GM23338 (cell line): ENCODE data around the gene CUEDC1. TPM values are rescaled to one million over a fixed set of nuclear protein-coding genes. Genes with fewer than 3 reads are reported as not detected.

Source experiments
- ATAC-seq: fragments of 200-7000 bp; cut with Tn5 transposase; 3 replicates; pipeline ENCODE4 v1.9.1; 2020
- DNase-seq: peaks from one replicate; pipeline ENCODE4 v3.0.0-alpha.2; 2015; ENCODE audit warnings: low spot score
- H2AFZ ChIP-seq: fragments of 200-600 bp; sonication (generic); 2 replicates; pipeline ENCODE4 v1.8.0; 2016; ENCODE audit warnings: antibody characterized with exemption, mild to moderate bottlenecking, moderate library complexity
- H3F3A ChIP-seq: fragments of 200-600 bp; sonication (generic); replicated peaks from 2 replicates; pipeline ENCODE4 v1.8.0; 2017; ENCODE audit warnings: antibody characterized with exemption, mixed run types, low read depth
- H3K27ac ChIP-seq: fragments of 200-600 bp; sonication (generic); 2 replicates; pipeline ENCODE4 v1.6.1; 2016; ENCODE audit warnings: low read depth
- H3K27me3 ChIP-seq: fragments of 200-600 bp; sonication (generic); 2 replicates; pipeline ENCODE4 v1.8.0; 2016; ENCODE audit warnings: mild to moderate bottlenecking, mixed run types, moderate library complexity; ENCODE audit not compliant: insufficient read depth
- H3K36me3 ChIP-seq: fragments of 200-600 bp; sonication (generic); 2 replicates; pipeline ENCODE4 v1.8.0; 2016; ENCODE audit warnings: mild to moderate bottlenecking; ENCODE audit not compliant: insufficient read depth
- H3K4me1 ChIP-seq: fragments of 200-600 bp; sonication (generic); 2 replicates; pipeline ENCODE4 v1.8.0; 2016; ENCODE audit warnings: mild to moderate bottlenecking, moderate library complexity; ENCODE audit not compliant: insufficient read depth
- H3K4me2 ChIP-seq: fragments of 200-600 bp; sonication (generic); 2 replicates; pipeline ENCODE4 v1.7.1; 2017; ENCODE audit warnings: mixed run types
- H3K4me3 ChIP-seq: fragments of 200-600 bp; sonication (generic); 2 replicates; pipeline ENCODE4 v1.6.1; 2016; ENCODE audit warnings: mixed run types
- H3K79me2 ChIP-seq: fragments of 200-600 bp; sonication (generic); replicated peaks from 2 replicates; pipeline ENCODE4 v1.8.0; 2017; ENCODE audit warnings: mild to moderate bottlenecking; ENCODE audit not compliant: insufficient read depth
- H3K9me2 ChIP-seq: fragments of 200-600 bp; sonication (generic); 2 replicates; pipeline ENCODE4 v1.8.0; 2017; ENCODE audit not compliant: insufficient read depth
- H4K20me1 ChIP-seq: fragments of 200-600 bp; sonication (generic); replicated peaks from 2 replicates; pipeline ENCODE4 v1.8.0; 2017; ENCODE audit warnings: mild to moderate bottlenecking; ENCODE audit not compliant: insufficient read depth
- H3K27ac Mint-ChIP-seq: 2 replicates; pipeline ENCODE4 v1.8.0; 2020; ENCODE audit warnings: inconsistent platforms, mild to moderate bottlenecking, moderate library complexity, mixed read lengths
- H3K27me3 Mint-ChIP-seq: 3 replicates; pipeline ENCODE4 v1.8.0; 2022; ENCODE audit warnings: low read depth, mild to moderate bottlenecking, moderate library complexity, mixed read lengths, inconsistent platforms; ENCODE audit not compliant: insufficient read depth, poor library complexity
- H3K36me3 Mint-ChIP-seq: 3 replicates; pipeline ENCODE4 v1.8.0; 2021; ENCODE audit warnings: low read depth, mild to moderate bottlenecking, inconsistent platforms, moderate library complexity, mixed read lengths
- H3K4me1 Mint-ChIP-seq: 3 replicates; pipeline ENCODE4 v1.8.0; 2020; ENCODE audit warnings: mild to moderate bottlenecking, inconsistent platforms, mixed read lengths
- H3K4me3 Mint-ChIP-seq: 3 replicates; pipeline ENCODE4 v1.8.0; 2021; ENCODE audit warnings: moderate library complexity, mild to moderate bottlenecking, inconsistent platforms, mixed read lengths
- H3K9me3 Mint-ChIP-seq: 3 replicates; pipeline ENCODE4 v1.8.0; 2020; ENCODE audit warnings: moderate library complexity, mild to moderate bottlenecking, inconsistent platforms, mixed read lengths
- CREB1 ChIP-seq: fragments of 250-450 bp; sonication (Bioruptor Pico); IDR thresholded peaks from 2 replicates; pipeline ENCODE4 v1.5.0; 2020; ENCODE audit warnings: low read depth, mild to moderate bottlenecking, moderate library complexity
- CTCF ChIP-seq, 2 experiments: fragments of 200-600 bp in 1 of 2; sonication (generic) in 1 of 2; conservative IDR thresholded peaks; 2 replicates each; pipeline versions ENCODE4 v1.5.1 to v1.6.1; 2016 to 2017; ENCODE audit warnings: antibody characterized with exemption in 2 of 2, low read depth in 2 of 2, mild to moderate bottlenecking in 2 of 2, moderate library complexity in 1 of 2
- EZH2 ChIP-seq: fragments of 200-600 bp; sonication (generic); IDR thresholded peaks from one replicate; pipeline ENCODE4 v1.8.0; 2017; ENCODE audit warnings: antibody characterized with exemption, mild to moderate bottlenecking, low read depth; ENCODE audit not compliant: unreplicated experiment
- EZH2phosphoT487 ChIP-seq: fragments of 200-600 bp; sonication (generic); IDR thresholded peaks from one replicate; pipeline ENCODE4 v1.8.1; 2018; ENCODE audit warnings: antibody characterized with exemption; ENCODE audit not compliant: unreplicated experiment
- JUNB ChIP-seq: IDR thresholded peaks from one replicate; pipeline ENCODE4 v1.6.1; 2016; ENCODE audit warnings: antibody characterized with exemption; ENCODE audit not compliant: unreplicated experiment
- NANOG ChIP-seq: IDR thresholded peaks from 2 replicates; pipeline ENCODE4 v1.6.1; 2016; ENCODE audit warnings: antibody characterized with exemption, borderline replicate concordance
- STAT1 ChIP-seq: IDR thresholded peaks from one replicate; pipeline ENCODE4 v1.6.1; 2016; ENCODE audit warnings: antibody characterized with exemption; ENCODE audit not compliant: unreplicated experiment
- ZNF114 ChIP-seq: fragments of 250-450 bp; sonication (Bioruptor Pico); IDR thresholded peaks from 2 replicates; pipeline ENCODE4 v1.5.0; 2020; ENCODE audit warnings: mild to moderate bottlenecking, moderate library complexity
- ZNF462 ChIP-seq: fragments of 250-450 bp; sonication (Bioruptor Pico); IDR thresholded peaks from 2 replicates; pipeline ENCODE4 v1.5.0; 2020; ENCODE audit warnings: mild to moderate bottlenecking, moderate library complexity
- polyA plus RNA-seq: library from polyadenylated mRNA; unstranded; fragments of >200 nt; fragmentation: Nextera tagmentation; extraction: Ambion mirVana; gene quantifications from 2 replicates; pipeline ENCODE4 v1.2.1, GENCODE V29; 2016
- total RNA-seq: library from RNA; depleted of rRNA; stranded (reverse); fragments of >200 nt; shearing (Covaris generic); gene quantifications from 2 replicates; pipeline ENCODE4 v1.2.3, GENCODE V29; 2014

Gene CUEDC1
- total and polyA plus RNA-seq, 2 experiments from 2014 or later, result 3.0 to 7.7 TPM

- no peak overlapping the region for H2AFZ ChIP-seq
- H3K4me1 ChIP-seq, result peaks cover 29% of the 10 kb centered on the region
- 0 out of 3 replicates have a peak, but pooled peaks have one; percentile 9 for ATAC-seq
- no peaks in the 10 kb centered on the region for H3K36me3 ChIP-seq
- Mint-ChIP-seq H3K9me3 (no peaks in the 10 kb centered on the region; the same call in 2 of the 3 replicates), H3K4me1 (peaks cover 54% of the 10 kb centered on the region), H3K36me3 (no peaks in the 10 kb centered on the region; the same call in 2 of the 3 replicates), H3K27me3 (peaks cover 15% of the 10 kb centered on the region), H3K27ac (no peak overlapping the region), H3K4me3 (no peak overlapping the region)
- H3K9me2 ChIP-seq, result no peaks in the 10 kb centered on the region
- no peak for TF ChIP-seq STAT1
- TF ChIP-seq CTCF (conservative IDR thresholded peaks at IDR 0.05; ENCODE audit: low read depth in 2 of 2), result no peak
- no peak for TF ChIP-seq EZH2phosphoT487
- TF ChIP-seq ZNF462, result no peak
- TF ChIP-seq ZNF114, result no peak
- no peak for TF ChIP-seq EZH2
- TF ChIP-seq CREB1 (CRISPR knock-in tag), result no peak
- no peak for TF ChIP-seq NANOG
- TF ChIP-seq JUNB, result no peak
- H3F3A ChIP-seq, result peaks cover 6% of the 10 kb centered on the region; the same call in 1 of the 2 replicates
- H4K20me1 ChIP-seq, result no peaks in the 10 kb centered on the region
- no peak overlapping the region for H3K4me3 ChIP-seq
- no peaks in the 10 kb centered on the region for H3K27me3 ChIP-seq
- H3K27ac ChIP-seq, result no peak overlapping the region
- H3K4me2 ChIP-seq, result no peak overlapping the region
- no peak for DNase-seq
- no peaks in the 10 kb centered on the region for H3K79me2 ChIP-seq
These were observed 45.7 kb downstream of the CUEDC1 start for GRCh38 chr17:57909551-57909950.
